SK-N-MC (cell line): ENCODE measurements around the gene RPL10.

Experiments used
- EZH2 ChIP-seq: fragments of 200-600 bp; sonication (generic); IDR thresholded peaks from one replicate; pipeline ENCODE4 v1.6.1; 2017; ENCODE audit warnings: antibody characterized with exemption
- FOXP2 ChIP-seq: optimal IDR thresholded peaks from 2 replicates; pipeline ENCODE3; 2011; ENCODE audit warnings: mild to moderate bottlenecking, moderate library complexity; ENCODE audit not compliant: insufficient read depth; ENCODE audit errors: extremely low read length, control extremely low read depth
- POLR2AphosphoS5 ChIP-seq: IDR thresholded peaks from 2 replicates; pipeline ENCODE4 v1.6.1; 2012; ENCODE audit warnings: mild to moderate bottlenecking, low read depth, low read length, borderline replicate concordance

- TF ChIP-seq EZH2, result no peak
- no peak for TF ChIP-seq POLR2AphosphoS5
- TF ChIP-seq FOXP2, result no peak
These were observed 29.0 kb downstream of the RPL10 start for GRCh38 chrX:154426916-154427770.
